ENCODE measurements around the gene USP14. TPM values are rescaled to one million over a fixed set of nuclear protein-coding genes. Genes with fewer than 3 reads are reported as not detected.

USP14 gene
- total and polyA plus RNA-seq, 2 of the 8 experiments (the other 6 are each of a cell fraction or from before 2014, with no cell fraction given): 14.8 to 91.1 TPM

GRCh38 chr18:136433-136832 is 21.9 kb upstream of the USP14 start:
- CTCF ChIA-PET (ENCODE audit: partially characterized antibody): no interaction called here
- 85% methylated on average over 7 of the region's 7 CpGs; no CpG with 5 or more reads in 1 of the 2 experiments for WGBS, 2 experiments (ENCODE audit: extremely low coverage in 1 of 2, insufficient coverage in 1 of 2, insufficient read length in 1 of 2, insufficient replicate concordance in 2 of 2, low coverage in 1 of 2, low lambda C conversion rate in 2 of 2, missing lambda C conversion rate in 1 of 2)
- no peak for DNase-seq (ENCODE audit: low read depth in 1 of 2, low spot score in 2 of 2)

More at GRCh38 chr18:136433-136832, 21.9 kb upstream of the USP14 start:
- Histone ChIP-seq H4K8ac (ENCODE audit: extremely low read depth, insufficient read depth, low read length) (no peak overlapping the region), H2BK15ac (ENCODE audit: low read length) (no peak overlapping the region), H2BK20ac (ENCODE audit: low read length) (no peak overlapping the region), H3K18ac (ENCODE audit: extremely low read depth, low read length) (no peak overlapping the region), H3K36me3 (ENCODE audit: control insufficient read depth in 2 of 4, insufficient read depth in 4 of 4, low read length in 3 of 4) (no peaks in the 10 kb centered on the region), H3K4me3 (ENCODE audit: extremely low read depth in 1 of 4, insufficient read depth in 2 of 4, low read depth in 3 of 4, low read length in 4 of 4) (no peak overlapping the region), H4K91ac (replicated peaks; ENCODE audit: insufficient read length, low read length) (no peak overlapping the region), H2AFZ (ENCODE audit: low read length) (no peak overlapping the region), H2BK5ac (ENCODE audit: low read depth, low read length) (no peak overlapping the region), H3K4me1 (replicated peaks in 1 of 4; ENCODE audit: control insufficient read depth in 3 of 4, insufficient read depth in 4 of 4, low read length in 3 of 4) (no peaks in the 10 kb centered on the region), H3K23ac (ENCODE audit: insufficient read length) (no peak overlapping the region), H3K14ac (ENCODE audit: insufficient read length) (no peak overlapping the region), H4K5ac (ENCODE audit: insufficient read length, low read depth, low read length) (no peak overlapping the region), H3K79me2 (ENCODE audit: control insufficient read depth in 1 of 2, insufficient read depth in 2 of 2, low read length in 2 of 2) (no peaks in the 10 kb centered on the region), H3K9ac (replicated peaks in 1 of 4; ENCODE audit: extremely low read depth in 1 of 4, low read depth in 3 of 4, low read length in 3 of 4) (no peak overlapping the region), H2BK12ac (ENCODE audit: low read depth, low read length) (no peak overlapping the region), H3K56ac (replicated peaks; ENCODE audit: insufficient read length, low read depth, low read length) (no peak overlapping the region), H3K79me1 (ENCODE audit: low read depth, low read length) (no peaks in the 10 kb centered on the region), H4K20me1 (replicated peaks in 1 of 2; ENCODE audit: control insufficient read depth in 1 of 2, insufficient read depth in 2 of 2, low read length in 2 of 2) (no peaks in the 10 kb centered on the region), H3K9me3 (ENCODE audit: insufficient read depth in 2 of 2, low read depth in 1 of 2, low read length in 1 of 2) (peaks cover 37 to 68% of the 10 kb centered on the region in 2 experiments), H2BK120ac (replicated peaks; ENCODE audit: low read depth, low read length) (no peak overlapping the region), H3K4ac (replicated peaks; ENCODE audit: insufficient read length, low read depth, low read length) (no peak overlapping the region), H3K27me3 (replicated peaks in 1 of 4; ENCODE audit: control insufficient read depth in 3 of 4, extremely low read depth in 1 of 4, insufficient read depth in 3 of 4, low read length in 3 of 4) (no peaks in the 10 kb centered on the region), H3K4me2 (ENCODE audit: insufficient read depth in 1 of 2, low read depth in 2 of 2, low read length in 2 of 2) (no peak overlapping the region), H2AK5ac (ENCODE audit: low read depth, low read length) (no peak overlapping the region), H3K23me2 (ENCODE audit: low read depth, low read length) (no peaks in the 10 kb centered on the region; the same call in 1 of the 2 replicates), H3K27ac (ENCODE audit: low read depth, low read length) (no peak overlapping the region)
- POLR2A ChIA-PET (ENCODE audit: partially characterized antibody): no interaction called here
- no peak for FAIRE-seq
- TF ChIP-seq EZH2 (IDR thresholded peaks at IDR 0.05; ENCODE audit: low read depth, low read length, severe bottlenecking) (no peak), SP4 (IDR thresholded peaks at IDR 0.05; ENCODE audit: low read length) (no peak), MAFK (IDR thresholded peaks at IDR 0.05; ENCODE audit: low read depth, low read length) (no peak)
